DMS53 (cell line): ENCODE data around the gene A3GALT2.

Experiments used
- DNase-seq: peaks from one replicate; lab custom pipeline; 2025; lab: John Stamatoyannopoulos, UW

The A3GALT2 gene

GRCh38 chr1:33350611-33351280 lies 29.8 kb upstream of the A3GALT2 start:
- peak; percentile 28 for DNase-seq

GRCh38 chr1:33349778-33350610 lies 29.1 kb upstream of the A3GALT2 start:
- peak; percentile 96 for DNase-seq

GRCh38 chr1:33349081-33349759 lies 28.3 kb upstream of the A3GALT2 start:
- peak; percentile 75 for DNase-seq

GRCh38 chr1:33348676-33349080 lies 27.8 kb upstream of the A3GALT2 start:
- DNase-seq, result peak; percentile 56

- DNase-seq, result no peak
Observed at GRCh38 chr1:33348194-33348593, 27.3 kb upstream of the A3GALT2 start.

- DNase-seq, result peak; percentile 77
Observed at GRCh38 chr1:33347650-33347992, 26.7 kb upstream of the A3GALT2 start.

GRCh38 chr1:33346927-33347649 lies 26.2 kb upstream of the A3GALT2 start:
- peak; percentile 95 for DNase-seq

GRCh38 chr1:33346533-33346926 lies 25.6 kb upstream of the A3GALT2 start:
- DNase-seq, result no peak

GRCh38 chr1:33344896-33345560 lies 24.1 kb upstream of the A3GALT2 start:
- DNase-seq, result no peak

GRCh38 chr1:33343539-33343938 lies 22.6 kb upstream of the A3GALT2 start:
- peak; percentile 46 for DNase-seq

- DNase-seq, result peak; percentile 99
Observed at GRCh38 chr1:33342041-33342723, 21.3 kb upstream of the A3GALT2 start.

- peak; percentile 16 for DNase-seq
Observed at GRCh38 chr1:33341190-33341589, 20.3 kb upstream of the A3GALT2 start.

- DNase-seq, result peak; percentile 33
Observed at GRCh38 chr1:33339413-33339812, 18.5 kb upstream of the A3GALT2 start.

GRCh38 chr1:33338440-33339211 lies 17.7 kb upstream of the A3GALT2 start:
- no peak for DNase-seq

- DNase-seq, result no peak
Observed at GRCh38 chr1:33338048-33338439, 17.1 kb upstream of the A3GALT2 start.

- DNase-seq, result no peak
Observed at GRCh38 chr1:33337441-33337840, 16.5 kb upstream of the A3GALT2 start.

- DNase-seq, result peak; percentile 60
Observed at GRCh38 chr1:33336580-33336979, 15.7 kb upstream of the A3GALT2 start.

- no peak for DNase-seq
Observed at GRCh38 chr1:33335020-33335419, 14.1 kb upstream of the A3GALT2 start.

- DNase-seq, result no peak
Observed at GRCh38 chr1:33334081-33334552, 13.2 kb upstream of the A3GALT2 start.

- no peak for DNase-seq
Observed at GRCh38 chr1:33332881-33333280, 12.0 kb upstream of the A3GALT2 start.
